ENCODE measurements around the gene RTP3. TPM values are rescaled to one million over a fixed set of nuclear protein-coding genes. Genes with fewer than 3 reads are reported as not detected.

The RTP3 gene
- total RNA-seq, 4 donors from 2014 or later = not detected

DNA sequence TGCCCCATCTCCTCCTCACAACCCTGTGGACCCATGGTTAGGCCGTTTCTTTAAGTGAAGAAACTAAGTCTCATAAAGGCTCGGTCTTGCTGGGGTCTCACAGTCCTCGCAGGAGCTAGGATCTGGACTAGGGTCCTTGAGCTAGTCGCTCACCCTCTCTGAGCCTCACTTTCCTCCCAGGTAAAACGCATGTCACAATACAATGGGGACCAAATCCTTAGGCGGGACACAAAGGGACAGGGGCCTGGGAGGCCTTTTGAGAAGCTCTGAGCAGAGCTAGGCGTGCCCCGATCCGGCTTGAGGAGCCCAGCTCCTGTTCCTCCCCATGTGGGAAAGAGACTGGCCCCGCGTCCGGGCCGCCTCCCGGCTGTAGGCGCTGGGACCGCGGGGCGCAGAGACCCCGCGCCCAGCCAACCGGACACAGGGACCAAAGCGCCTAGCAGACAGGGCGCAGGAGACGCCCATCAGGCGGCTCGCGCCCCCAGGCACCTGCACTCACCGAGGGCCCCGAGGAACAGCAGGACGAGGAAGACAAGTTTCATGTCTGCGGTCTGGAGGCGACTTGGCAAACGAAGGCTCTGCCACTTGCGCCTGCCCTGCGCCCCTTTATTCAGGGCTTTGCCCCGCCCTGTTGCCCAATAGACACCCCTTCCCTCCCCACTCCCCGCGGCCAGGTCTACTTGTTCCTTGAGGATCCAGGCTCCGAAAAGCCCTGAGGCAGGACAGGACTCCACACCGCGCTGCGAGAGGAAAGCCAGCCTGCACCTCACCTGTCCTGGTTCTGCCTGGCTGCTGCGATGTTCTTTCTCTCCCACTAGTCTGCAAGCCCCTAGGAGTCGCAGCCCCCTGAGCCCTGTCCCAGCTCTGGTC, 33.2 kb upstream of the RTP3 start, which contains the start of gene LTF:
Gene LTF (minus strand): TSS at position 580 of the 870 bp plus-strand sequence. CDS start 38 bp downstream, at position 542.
- Histone ChIP-seq H3K36me3 (no peaks in the 10 kb centered on the region), H3K27ac (peak within 1 kb of the TSS in 1 of 3 donors; percentile 41), H3K4me3 (replicated peaks in 1 of 3) (no peak within 1 kb of the TSS), H3K27me3 (no peaks in the 10 kb centered on the region), H3K9me3 (no peaks in the 10 kb centered on the region), H3K4me1 (peaks cover 27 to 52% of the 10 kb centered on the region in 2 donors)
- TF ChIP-seq, protein P1, sequence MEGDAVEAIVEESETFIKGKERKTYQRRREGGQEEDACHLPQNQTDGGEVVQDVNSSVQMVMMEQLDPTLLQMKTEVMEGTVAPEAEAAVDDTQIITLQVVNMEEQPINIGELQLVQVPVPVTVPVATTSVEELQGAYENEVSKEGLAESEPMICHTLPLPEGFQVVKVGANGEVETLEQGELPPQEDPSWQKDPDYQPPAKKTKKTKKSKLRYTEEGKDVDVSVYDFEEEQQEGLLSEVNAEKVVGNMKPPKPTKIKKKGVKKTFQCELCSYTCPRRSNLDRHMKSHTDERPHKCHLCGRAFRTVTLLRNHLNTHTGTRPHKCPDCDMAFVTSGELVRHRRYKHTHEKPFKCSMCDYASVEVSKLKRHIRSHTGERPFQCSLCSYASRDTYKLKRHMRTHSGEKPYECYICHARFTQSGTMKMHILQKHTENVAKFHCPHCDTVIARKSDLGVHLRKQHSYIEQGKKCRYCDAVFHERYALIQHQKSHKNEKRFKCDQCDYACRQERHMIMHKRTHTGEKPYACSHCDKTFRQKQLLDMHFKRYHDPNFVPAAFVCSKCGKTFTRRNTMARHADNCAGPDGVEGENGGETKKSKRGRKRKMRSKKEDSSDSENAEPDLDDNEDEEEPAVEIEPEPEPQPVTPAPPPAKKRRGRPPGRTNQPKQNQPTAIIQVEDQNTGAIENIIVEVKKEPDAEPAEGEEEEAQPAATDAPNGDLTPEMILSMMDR (IDR thresholded peaks at IDR 0.05) = no peak
- no peak for TF ChIP-seq POLR2A (IDR thresholded peaks at IDR 0.05)
- 47 to 53% methylated on average over 27 to 39 of the region's 44 CpGs for WGBS, 2 donors
- intact Hi-C loops (cut with DNase I) = no loop called here
- no peak for DNase-seq

DNA sequence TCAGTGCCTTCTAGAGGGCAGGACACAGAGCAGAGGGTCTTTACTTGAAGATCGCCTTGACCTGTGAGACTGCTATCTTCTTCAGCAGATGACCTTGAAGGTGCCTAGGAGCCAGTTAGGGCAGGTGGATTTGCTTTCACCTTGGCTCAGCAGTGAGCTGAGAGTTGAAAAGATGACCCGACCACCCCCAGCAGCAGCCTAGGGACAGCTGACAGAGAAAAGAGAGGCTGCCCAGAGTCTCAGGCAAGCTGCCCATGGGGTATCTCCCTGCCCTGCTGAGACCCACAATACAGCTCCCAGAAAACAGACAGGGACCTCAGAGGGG, 32.6 kb upstream of the RTP3 start:
- Histone ChIP-seq H3K27ac (no peak overlapping the region), H3K27me3 (no peaks in the 10 kb centered on the region), H3K4me3 (replicated peaks in 1 of 3) (no peak overlapping the region), H3K9me3 (no peaks in the 10 kb centered on the region), H3K36me3 (no peaks in the 10 kb centered on the region), H3K4me1 (peaks cover 31 to 58% of the 10 kb centered on the region in 2 donors)
- intact Hi-C loops (cut with DNase I) = no loop called here
- no peak for DNase-seq
- TF ChIP-seq POLR2A (IDR thresholded peaks at IDR 0.05) = no peak
- TF ChIP-seq, protein P1 (IDR thresholded peaks at IDR 0.05) = no peak
- WGBS, 2 donors = 58 to 83% methylated on average over 1 to 2 of the region's 2 CpGs

DNA sequence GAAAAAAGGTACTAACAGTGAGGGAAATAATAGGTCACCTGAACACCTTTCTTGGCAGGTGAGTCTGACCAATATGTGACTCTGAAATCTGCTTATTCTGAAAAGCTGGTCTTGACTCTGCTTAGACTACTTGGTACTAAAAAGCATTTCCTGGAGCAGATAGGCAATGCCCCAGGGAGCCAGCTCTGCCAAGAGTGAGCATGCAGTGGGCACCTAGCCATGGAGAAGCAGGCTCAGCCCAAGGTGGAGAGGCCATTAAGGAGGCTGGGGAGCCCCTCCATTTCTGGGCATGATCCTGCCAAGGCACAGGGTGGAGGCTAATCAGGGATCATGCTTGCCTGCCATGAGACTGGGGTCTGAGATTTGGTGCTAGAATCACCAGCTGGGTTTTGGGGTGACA, 31.5 kb upstream of the RTP3 start:
- peak; percentile 84 to 88 for DNase-seq
- Histone ChIP-seq H3K27ac (peak overlapping the region in 1 of 3 donors; percentile 41), H3K9me3 (no peaks in the 10 kb centered on the region), H3K4me3 (replicated peaks in 1 of 3) (no peak overlapping the region), H3K27me3 (no peaks in the 10 kb centered on the region), H3K4me1 (peaks cover 31 to 68% of the 10 kb centered on the region in 2 donors), H3K36me3 (no peaks in the 10 kb centered on the region)
- no peak for TF ChIP-seq POLR2A (IDR thresholded peaks at IDR 0.05)
- TF ChIP-seq, protein P1 (IDR thresholded peaks at IDR 0.05) = no peak
- intact Hi-C loops (cut with DNase I) = no loop called here

DNA sequence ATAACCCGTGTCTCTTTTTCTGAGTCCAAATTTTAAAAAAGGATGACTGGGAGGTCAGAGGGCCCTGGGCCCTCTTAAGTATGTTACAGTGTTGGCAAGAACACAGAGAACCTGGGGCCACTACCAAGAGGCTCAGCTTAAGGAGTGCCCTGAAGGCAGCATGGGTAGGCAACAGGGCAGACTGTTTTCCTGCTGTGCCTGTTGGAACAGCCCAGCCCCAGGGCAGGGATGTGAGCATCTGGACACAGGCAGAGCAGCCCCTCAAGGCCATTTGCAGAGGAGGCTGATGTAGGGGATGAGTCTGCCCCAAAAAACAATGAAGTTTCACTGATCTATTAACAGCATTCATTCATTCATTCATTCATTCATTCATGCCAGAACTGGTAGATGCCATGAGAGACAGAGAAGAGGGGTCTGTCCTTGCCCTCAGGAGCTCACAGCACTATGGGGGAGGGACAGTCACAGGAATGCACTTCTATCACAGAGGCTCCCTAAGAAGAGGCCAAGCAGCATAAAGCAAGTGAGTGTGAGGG, 30.8 kb upstream of the RTP3 start:
- DNase-seq = no peak
- TF ChIP-seq, protein P1 (IDR thresholded peaks at IDR 0.05) = no peak
- no peak for TF ChIP-seq POLR2A (IDR thresholded peaks at IDR 0.05)
- no peak overlapping the region for H3K4me3 ChIP-seq (replicated peaks in 1 of 3)
- WGBS, 2 donors = 76 to 77% methylated on average over 1 of the region's 1 CpG
- H3K36me3 ChIP-seq = no peaks in the 10 kb centered on the region
- no peaks in the 10 kb centered on the region for H3K27me3 ChIP-seq
- no peak overlapping the region for H3K27ac ChIP-seq
- H3K4me1 ChIP-seq = peaks cover 31 to 72% of the 10 kb centered on the region in 2 donors
- intact Hi-C loops (cut with DNase I) = no loop called here
- H3K9me3 ChIP-seq = no peaks in the 10 kb centered on the region

DNA sequence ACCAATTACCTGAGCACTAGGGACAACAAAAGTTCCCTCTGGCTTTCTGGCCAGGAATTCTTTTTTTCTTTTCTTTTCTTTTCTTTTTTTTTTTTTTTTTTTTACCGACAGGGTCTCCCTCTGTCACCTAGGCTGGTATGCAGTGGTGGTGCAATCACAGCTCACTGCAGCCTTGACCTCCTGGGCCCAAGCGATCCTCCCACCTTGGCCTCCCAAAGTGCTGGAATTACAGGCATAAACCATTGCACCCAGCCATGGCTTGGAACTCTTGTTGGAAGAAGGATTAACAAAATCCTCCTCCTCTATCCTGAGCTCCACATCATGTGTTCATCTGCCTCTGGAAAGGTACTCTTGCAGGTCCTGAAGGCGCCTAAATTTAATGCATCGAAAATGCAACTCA, 30.2 kb upstream of the RTP3 start:
- no peak overlapping the region for H3K27ac ChIP-seq
- H3K9me3 ChIP-seq = no peaks in the 10 kb centered on the region
- TF ChIP-seq POLR2A (IDR thresholded peaks at IDR 0.05) = no peak
- TF ChIP-seq, protein P1 (IDR thresholded peaks at IDR 0.05) = no peak
- intact Hi-C loops (cut with DNase I) = no loop called here
- H3K27me3 ChIP-seq = no peaks in the 10 kb centered on the region
- 93% methylated on average over 4 of the region's 4 CpGs for WGBS, 2 donors
- no peak overlapping the region for H3K4me3 ChIP-seq (replicated peaks in 1 of 3)
- DNase-seq = no peak
- no peaks in the 10 kb centered on the region for H3K36me3 ChIP-seq
- H3K4me1 ChIP-seq = peaks cover 29 to 69% of the 10 kb centered on the region in 2 donors

Measured in thyroid gland (tissue), 4 donors.